RWPE2 (cell line): Measurements from ENCODE around the gene HMGN4.
"Not testable (repeated sequence)": the region's sequence is repeated elsewhere in the genome, so short reads cannot be mapped to it uniquely, and the experiment has no call there.

Experiments
- ATAC-seq: fragments of 200-7000 bp; cut with Tn5 transposase; 3 replicates; pipeline ENCODE4 v1.9.1; 2021; ENCODE audit warnings: low read depth
- DNase-seq: peaks from one replicate; pipeline ENCODE4 v3.0.0-alpha.2; 2020; ENCODE audit warnings: low spot score
- H3K27ac ChIP-seq: fragments of 450-650 bp; 2 replicates; pipeline ENCODE4 v1.5.1; 2017; ENCODE audit warnings: mild to moderate bottlenecking; ENCODE audit not compliant: poor library complexity, severe bottlenecking
- H3K27me3 ChIP-seq: fragments of 250-450 bp; sonication (Bioruptor Pico); 2 replicates; pipeline ENCODE4 v1.5.1; 2021; ENCODE audit warnings: mild to moderate bottlenecking, moderate library complexity; ENCODE audit not compliant: insufficient read depth, poor library complexity, severe bottlenecking
- H3K36me3 ChIP-seq: fragments of 250-450 bp; sonication (Bioruptor Pico); 2 replicates; pipeline ENCODE4 v1.5.1; 2020; ENCODE audit warnings: low read depth, mild to moderate bottlenecking, moderate library complexity
- H3K4me1 ChIP-seq: fragments of 250-450 bp; sonication (Bioruptor Pico); 2 replicates; pipeline ENCODE4 v1.5.1; 2021; ENCODE audit warnings: mild to moderate bottlenecking, moderate library complexity; ENCODE audit not compliant: insufficient read depth, poor library complexity, severe bottlenecking
- H3K4me3 ChIP-seq: fragments of 250-450 bp; sonication (Bioruptor Pico); 2 replicates; pipeline ENCODE4 v1.5.1; 2021; ENCODE audit warnings: mild to moderate bottlenecking, moderate library complexity; ENCODE audit not compliant: severe bottlenecking
- H3K9me3 ChIP-seq: fragments of 250-450 bp; sonication (Bioruptor Pico); 2 replicates; pipeline ENCODE4 v1.5.1; 2021; ENCODE audit warnings: mild to moderate bottlenecking, moderate library complexity; ENCODE audit not compliant: severe bottlenecking
- CTCF ChIP-seq: fragments of 450-650 bp; IDR thresholded peaks from one replicate; pipeline ENCODE4 v1.5.1; 2017; ENCODE audit warnings: mild to moderate bottlenecking, moderate library complexity; ENCODE audit not compliant: poor library complexity, severe bottlenecking

The HMGN4 gene

GRCh38 chr6:26539071-26539615, 977 bp downstream of the HMGN4 start:
- TF ChIP-seq CTCF = no peak
- H3K4me1 ChIP-seq = peaks cover 5% of the 10 kb centered on the region
- peaks cover 37% of the 10 kb centered on the region for H3K36me3 ChIP-seq
- H3K9me3 ChIP-seq = no peaks in the 10 kb centered on the region
- no peaks in the 10 kb centered on the region for H3K27me3 ChIP-seq
- peak overlapping the region; percentile 57 for H3K4me3 ChIP-seq
- peak overlapping the region; percentile 84 for H3K27ac ChIP-seq
- ATAC-seq (no peak), DNase-seq (no peak)

- H3K4me1 ChIP-seq = no peaks in the 10 kb centered on the region
- no peaks in the 10 kb centered on the region for H3K9me3 ChIP-seq
- peaks cover 55% of the 10 kb centered on the region for H3K36me3 ChIP-seq
- no peak for TF ChIP-seq CTCF
- H3K27me3 ChIP-seq = no peaks in the 10 kb centered on the region
- ATAC-seq = no peak
- H3K27ac ChIP-seq = no peak overlapping the region
- no peak for DNase-seq
- no peak overlapping the region for H3K4me3 ChIP-seq
These were observed 3.4 kb downstream of the HMGN4 start for GRCh38 chr6:26541579-26541978.

GRCh38 chr6:26543953-26544352, 5.8 kb downstream of the HMGN4 start:
- H3K27ac ChIP-seq = no peak overlapping the region
- DNase-seq (no peak), ATAC-seq (peak; percentile 73)
- TF ChIP-seq CTCF = peak; percentile 40
- H3K4me3 ChIP-seq = no peak overlapping the region
- no peaks in the 10 kb centered on the region for H3K9me3 ChIP-seq
- peaks cover 55% of the 10 kb centered on the region for H3K36me3 ChIP-seq
- no peaks in the 10 kb centered on the region for H3K27me3 ChIP-seq
- H3K4me1 ChIP-seq = no peaks in the 10 kb centered on the region

GRCh38 chr6:26544473-26544872, 6.3 kb downstream of the HMGN4 start:
- no peak overlapping the region for H3K27ac ChIP-seq
- no peak overlapping the region for H3K4me3 ChIP-seq
- no peaks in the 10 kb centered on the region for H3K4me1 ChIP-seq
- ATAC-seq = no peak
- no peak for TF ChIP-seq CTCF
- H3K27me3 ChIP-seq = no peaks in the 10 kb centered on the region
- H3K36me3 ChIP-seq = peaks cover 55% of the 10 kb centered on the region
- no peaks in the 10 kb centered on the region for H3K9me3 ChIP-seq
- no peak for DNase-seq

- ATAC-seq (no peak), DNase-seq (no peak)
- peaks cover 44% of the 10 kb centered on the region for H3K36me3 ChIP-seq
- no peaks in the 10 kb centered on the region for H3K9me3 ChIP-seq
- no peaks in the 10 kb centered on the region for H3K4me1 ChIP-seq
- no peak overlapping the region for H3K27ac ChIP-seq
- H3K27me3 ChIP-seq = no peaks in the 10 kb centered on the region
- no peak for TF ChIP-seq CTCF
- H3K4me3 ChIP-seq = no peak overlapping the region
These were observed 7.5 kb downstream of the HMGN4 start for GRCh38 chr6:26545627-26546026.

GRCh38 chr6:26547363-26547762, 9.2 kb downstream of the HMGN4 start:
- H3K27ac ChIP-seq, H3K9me3 ChIP-seq, DNase-seq, H3K4me3 ChIP-seq, ATAC-seq, H3K27me3 ChIP-seq, H3K4me1 ChIP-seq: not testable (repeated sequence)
- peaks cover 27% of the 10 kb centered on the region for H3K36me3 ChIP-seq
